Loucy (cell line): ENCODE measurements around the gene COL2A1.

Source experiments
- H2AFZ ChIP-seq: fragments of 200-600 bp; sonication (generic); 2 replicates; pipeline ENCODE4 v1.6.0; 2016; ENCODE audit warnings: antibody characterized with exemption, mild to moderate bottlenecking, low read length, moderate library complexity
- H3F3A ChIP-seq: fragments of 200-600 bp; 2 replicates; pipeline ENCODE4 v1.6.0; 2016; ENCODE audit warnings: antibody characterized with exemption, low read depth, mild to moderate bottlenecking
- H3K27me3 ChIP-seq: fragments of 200-600 bp; sonication (generic); 2 replicates; pipeline ENCODE4 v1.6.1; 2014; ENCODE audit warnings: low read length, mild to moderate bottlenecking; ENCODE audit not compliant: insufficient read depth, poor library complexity, severe bottlenecking
- H3K36me3 ChIP-seq: fragments of 200-600 bp; sonication (generic); 2 replicates; pipeline ENCODE4 v1.6.1; 2016; ENCODE audit warnings: low read length; ENCODE audit not compliant: insufficient read depth
- H3K4me1 ChIP-seq: fragments of 200-600 bp; sonication (generic); 2 replicates; pipeline ENCODE4 v1.5.1; 2014; ENCODE audit warnings: low read length, mild to moderate bottlenecking; ENCODE audit not compliant: insufficient read depth, poor library complexity, severe bottlenecking
- H3K4me2 ChIP-seq: fragments of 200-600 bp; sonication (generic); 2 replicates; pipeline ENCODE4 v1.6.0; 2014; ENCODE audit warnings: antibody characterized with exemption, low read length, low read depth, mild to moderate bottlenecking; ENCODE audit not compliant: poor library complexity, severe bottlenecking
- H3K4me3 ChIP-seq: fragments of 200-600 bp; sonication (generic); 2 replicates; pipeline ENCODE4 v1.5.1; 2014; ENCODE audit warnings: low read length, mild to moderate bottlenecking, mixed read lengths; ENCODE audit not compliant: poor library complexity, severe bottlenecking
- H3K79me2 ChIP-seq: fragments of 200-600 bp; sonication (generic); 2 replicates; pipeline ENCODE4 v1.6.1; 2014; ENCODE audit warnings: low read length; ENCODE audit not compliant: insufficient read depth
- H3K9ac ChIP-seq: fragments of 200-600 bp; sonication (generic); 2 replicates; pipeline ENCODE4 v1.6.0; 2014; ENCODE audit warnings: mild to moderate bottlenecking, low read depth, low read length, moderate library complexity; ENCODE audit not compliant: poor library complexity, severe bottlenecking
- H3K9me2 ChIP-seq: fragments of 200-600 bp; sonication (generic); replicated peaks from 2 replicates; pipeline ENCODE4 v1.6.1; 2016; ENCODE audit warnings: low read depth, low read length, mixed read lengths
- H3K9me3 ChIP-seq: fragments of 200-600 bp; sonication (generic); 2 replicates; pipeline ENCODE4 v1.6.1; 2014; ENCODE audit warnings: mild to moderate bottlenecking, antibody characterized with exemption, low read length, low read depth; ENCODE audit not compliant: insufficient read depth
- H4K20me1 ChIP-seq: fragments of 200-600 bp; sonication (generic); 2 replicates; pipeline ENCODE4 v1.6.0; 2014; ENCODE audit warnings: antibody characterized with exemption, low read length, mild to moderate bottlenecking; ENCODE audit not compliant: insufficient read depth, poor library complexity, severe bottlenecking
- EZH2phosphoT487 ChIP-seq: fragments of 200-600 bp; IDR thresholded peaks from 2 replicates; pipeline ENCODE4 v1.6.1; 2018; ENCODE audit warnings: antibody characterized with exemption, mild to moderate bottlenecking, moderate library complexity, borderline replicate concordance
- TF ChIP-seq, protein P1 (sequence below): fragments of 200-600 bp; sonication (generic); conservative IDR thresholded peaks from 2 replicates; pipeline ENCODE4 v1.5.1; 2014; ENCODE audit warnings: mild to moderate bottlenecking, antibody characterized with exemption, low read length

COL2A1 gene

GRCh38 chr12:48034835-48035805, 30.8 kb upstream of the COL2A1 start:
- H3K4me2 ChIP-seq = no peak overlapping the region
- H3K9ac ChIP-seq = no peak overlapping the region
- H3F3A ChIP-seq = no peaks in the 10 kb centered on the region
- H3K4me3 ChIP-seq = no peak overlapping the region
- no peaks in the 10 kb centered on the region for H3K9me3 ChIP-seq
- H2AFZ ChIP-seq = no peak overlapping the region
- no peaks in the 10 kb centered on the region for H3K4me1 ChIP-seq
- H3K79me2 ChIP-seq = no peaks in the 10 kb centered on the region
- H3K9me2 ChIP-seq = no peaks in the 10 kb centered on the region
- H3K36me3 ChIP-seq = no peaks in the 10 kb centered on the region
- no peaks in the 10 kb centered on the region for H3K27me3 ChIP-seq
- H4K20me1 ChIP-seq = no peaks in the 10 kb centered on the region
- no peak for TF ChIP-seq EZH2phosphoT487
- TF ChIP-seq, protein P1, sequence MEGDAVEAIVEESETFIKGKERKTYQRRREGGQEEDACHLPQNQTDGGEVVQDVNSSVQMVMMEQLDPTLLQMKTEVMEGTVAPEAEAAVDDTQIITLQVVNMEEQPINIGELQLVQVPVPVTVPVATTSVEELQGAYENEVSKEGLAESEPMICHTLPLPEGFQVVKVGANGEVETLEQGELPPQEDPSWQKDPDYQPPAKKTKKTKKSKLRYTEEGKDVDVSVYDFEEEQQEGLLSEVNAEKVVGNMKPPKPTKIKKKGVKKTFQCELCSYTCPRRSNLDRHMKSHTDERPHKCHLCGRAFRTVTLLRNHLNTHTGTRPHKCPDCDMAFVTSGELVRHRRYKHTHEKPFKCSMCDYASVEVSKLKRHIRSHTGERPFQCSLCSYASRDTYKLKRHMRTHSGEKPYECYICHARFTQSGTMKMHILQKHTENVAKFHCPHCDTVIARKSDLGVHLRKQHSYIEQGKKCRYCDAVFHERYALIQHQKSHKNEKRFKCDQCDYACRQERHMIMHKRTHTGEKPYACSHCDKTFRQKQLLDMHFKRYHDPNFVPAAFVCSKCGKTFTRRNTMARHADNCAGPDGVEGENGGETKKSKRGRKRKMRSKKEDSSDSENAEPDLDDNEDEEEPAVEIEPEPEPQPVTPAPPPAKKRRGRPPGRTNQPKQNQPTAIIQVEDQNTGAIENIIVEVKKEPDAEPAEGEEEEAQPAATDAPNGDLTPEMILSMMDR = no peak

GRCh38 chr12:48033451-48033850, 29.2 kb upstream of the COL2A1 start:
- Histone ChIP-seq H3K4me3 (no peak overlapping the region), H3K9ac (no peak overlapping the region), H3K79me2 (no peaks in the 10 kb centered on the region), H3K4me1 (no peaks in the 10 kb centered on the region), H4K20me1 (no peaks in the 10 kb centered on the region), H3K9me3 (no peaks in the 10 kb centered on the region), H3F3A (no peaks in the 10 kb centered on the region), H3K36me3 (no peaks in the 10 kb centered on the region), H3K4me2 (no peak overlapping the region), H2AFZ (no peak overlapping the region), H3K9me2 (no peaks in the 10 kb centered on the region), H3K27me3 (no peaks in the 10 kb centered on the region)
- TF ChIP-seq EZH2phosphoT487 = no peak
- TF ChIP-seq, protein P1 = no peak

DNA sequence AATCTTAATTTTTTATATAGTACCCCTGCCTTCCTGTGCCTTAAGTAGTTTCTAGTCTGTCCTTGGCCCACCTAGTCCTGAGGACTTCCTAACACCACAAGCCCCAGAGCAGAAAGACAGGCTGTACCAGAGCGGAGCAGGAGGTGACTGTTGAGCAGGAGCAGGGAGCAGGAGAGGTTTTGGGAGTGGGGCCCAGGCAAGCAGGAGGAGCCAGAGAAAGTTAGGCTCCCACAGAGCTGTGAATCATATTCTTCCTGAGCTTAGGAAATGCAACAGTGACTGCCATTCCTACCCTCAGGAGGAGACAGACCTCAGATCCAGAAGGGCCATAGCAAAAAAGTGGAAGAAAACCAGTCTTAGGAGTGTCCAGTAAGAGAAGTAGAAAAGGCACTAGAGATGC, 28.3 kb upstream of the COL2A1 start:
- Histone ChIP-seq H4K20me1 (no peaks in the 10 kb centered on the region), H3K9me2 (no peaks in the 10 kb centered on the region), H3K79me2 (no peaks in the 10 kb centered on the region), H3K4me3 (no peak overlapping the region), H3K4me2 (no peak overlapping the region), H3K9me3 (no peaks in the 10 kb centered on the region), H3K36me3 (no peaks in the 10 kb centered on the region), H3K4me1 (peaks cover 2% of the 10 kb centered on the region), H3F3A (no peaks in the 10 kb centered on the region), H2AFZ (no peak overlapping the region), H3K9ac (no peak overlapping the region), H3K27me3 (no peaks in the 10 kb centered on the region)
- no peak for TF ChIP-seq EZH2phosphoT487
- TF ChIP-seq, protein P1 = no peak
